Middle frontal gyrus (tissue), 1 donor: Measurements from ENCODE around the gene ZMYM1.
"Not testable (repeated sequence)": the region's sequence is repeated elsewhere in the genome, so short reads cannot be mapped to it uniquely, and the experiment has no call there.

Source experiments
- DNase-seq: peaks from one replicate; pipeline ENCODE4 v3.0.0-alpha.2; 2015; ENCODE audit warnings: low spot score; ENCODE audit errors: extremely low spot score

Gene ZMYM1

GRCh38 chr1:35073265-35073811, 5.8 kb upstream of the ZMYM1 start:
- no peak for DNase-seq

DNA sequence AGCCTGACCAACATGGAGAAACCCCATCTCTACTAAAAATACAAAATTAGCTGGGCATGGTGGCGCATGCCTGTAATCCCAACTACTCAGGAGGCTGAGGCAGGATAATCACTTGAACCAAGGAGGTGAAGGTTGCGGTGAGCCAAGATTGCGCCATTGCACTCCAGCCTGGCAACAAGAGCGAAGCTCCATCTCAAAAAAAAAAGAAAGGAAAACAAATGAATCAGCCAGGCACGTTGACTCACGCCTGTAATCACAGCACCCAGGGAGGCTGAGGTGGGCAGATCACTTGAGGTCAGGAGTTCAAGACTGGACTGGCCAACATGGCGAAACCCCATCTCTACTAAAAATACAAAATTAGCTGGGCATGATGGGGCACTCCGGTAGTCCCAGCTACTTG, 2.8 kb upstream of the ZMYM1 start:
- not testable (repeated sequence) for DNase-seq

DNA sequence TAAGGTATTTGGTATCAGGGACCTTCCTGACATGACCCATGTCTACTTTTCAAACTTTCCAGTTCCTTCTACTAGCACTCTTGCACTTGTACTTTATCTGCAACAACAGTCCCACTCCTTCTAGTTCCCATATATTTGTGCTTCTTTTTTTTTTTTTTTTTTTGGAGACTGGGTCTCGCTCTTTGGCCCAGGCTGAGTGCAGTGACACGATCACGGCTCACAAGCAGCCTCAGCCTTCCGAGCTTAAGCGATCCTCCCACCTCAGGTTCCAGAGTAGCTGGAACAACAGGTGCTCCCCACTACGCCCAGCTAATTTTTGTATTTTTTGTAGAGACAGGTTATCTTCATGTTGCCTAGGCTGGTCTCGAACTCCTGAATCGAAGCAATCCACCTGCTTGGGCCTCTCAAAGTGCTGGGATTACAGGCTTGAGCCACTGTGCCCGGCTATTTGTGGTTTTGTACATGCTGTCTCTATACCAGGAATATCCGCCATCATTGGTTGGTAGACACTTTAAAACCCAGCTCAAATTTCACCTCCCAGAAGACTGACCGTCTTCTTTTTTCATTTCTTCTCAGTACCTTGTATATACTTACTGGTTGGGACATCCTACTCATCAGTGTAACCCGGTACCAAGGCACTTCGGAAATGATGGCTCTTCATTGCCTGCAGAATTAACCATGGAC, 1.1 kb downstream of the ZMYM1 start:
- DNase-seq = no peak

DNA sequence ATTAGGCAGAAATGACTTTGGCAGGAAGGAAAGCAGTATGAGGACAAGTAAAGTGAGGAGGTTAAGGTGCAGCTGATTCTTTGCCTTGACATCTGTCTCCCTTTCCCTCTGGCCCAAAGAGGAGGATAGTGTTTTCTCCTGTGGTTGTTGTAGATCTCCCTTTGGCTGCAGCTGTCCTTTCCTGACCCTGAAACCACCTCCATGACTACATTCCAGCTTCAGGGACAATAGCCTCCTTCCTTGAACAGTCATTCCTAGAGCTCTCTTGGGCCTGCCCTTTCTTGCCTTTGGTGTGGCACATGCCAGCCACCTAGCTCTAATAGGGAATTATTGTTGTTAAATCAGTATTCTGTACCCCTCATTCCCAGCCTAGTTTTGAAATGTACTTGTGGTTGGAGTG, 6.2 kb downstream of the ZMYM1 start:
- DNase-seq = no peak

DNA sequence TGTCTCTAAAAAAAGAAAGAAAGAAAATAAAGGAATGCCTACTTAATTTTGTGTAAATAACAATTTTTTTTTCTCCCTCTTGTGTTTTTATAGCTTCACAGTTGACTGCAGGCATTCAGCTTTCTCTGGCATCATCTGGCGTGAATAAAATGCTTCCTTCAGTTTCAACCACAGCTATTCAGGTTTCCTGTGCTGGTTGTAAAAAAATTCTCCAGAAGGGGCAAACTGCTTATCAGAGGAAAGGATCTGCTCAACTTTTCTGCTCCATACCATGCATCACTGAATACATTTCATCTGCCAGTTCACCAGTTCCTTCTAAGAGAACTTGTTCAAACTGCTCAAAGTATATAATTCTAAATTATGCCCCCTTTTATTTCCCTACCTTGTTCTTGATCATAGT, 18.0 kb downstream of the ZMYM1 start:
- no peak for DNase-seq

DNA sequence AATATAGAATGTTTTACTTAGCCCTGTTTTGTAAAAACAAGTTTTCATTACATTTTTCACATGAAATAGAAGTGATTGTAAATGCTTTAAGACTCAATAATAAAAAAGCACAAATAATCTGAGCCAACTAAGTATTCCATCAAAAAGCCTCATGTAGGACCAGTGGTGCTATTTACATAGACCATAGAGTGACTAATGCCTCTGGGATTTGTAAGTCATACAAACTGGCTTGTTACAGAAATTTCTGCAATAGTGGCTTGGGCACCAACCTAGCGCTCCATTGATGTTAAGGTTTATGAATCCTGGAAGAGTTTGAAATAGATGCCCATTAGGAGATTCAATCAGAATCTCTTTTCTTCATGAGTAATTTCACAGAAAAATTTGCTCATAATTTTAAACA, 31.9 kb downstream of the ZMYM1 start:
- DNase-seq = no peak

- no peak for DNase-seq
These were observed 33.5 kb downstream of the ZMYM1 start for GRCh38 chr1:35112668-35113067.

DNA sequence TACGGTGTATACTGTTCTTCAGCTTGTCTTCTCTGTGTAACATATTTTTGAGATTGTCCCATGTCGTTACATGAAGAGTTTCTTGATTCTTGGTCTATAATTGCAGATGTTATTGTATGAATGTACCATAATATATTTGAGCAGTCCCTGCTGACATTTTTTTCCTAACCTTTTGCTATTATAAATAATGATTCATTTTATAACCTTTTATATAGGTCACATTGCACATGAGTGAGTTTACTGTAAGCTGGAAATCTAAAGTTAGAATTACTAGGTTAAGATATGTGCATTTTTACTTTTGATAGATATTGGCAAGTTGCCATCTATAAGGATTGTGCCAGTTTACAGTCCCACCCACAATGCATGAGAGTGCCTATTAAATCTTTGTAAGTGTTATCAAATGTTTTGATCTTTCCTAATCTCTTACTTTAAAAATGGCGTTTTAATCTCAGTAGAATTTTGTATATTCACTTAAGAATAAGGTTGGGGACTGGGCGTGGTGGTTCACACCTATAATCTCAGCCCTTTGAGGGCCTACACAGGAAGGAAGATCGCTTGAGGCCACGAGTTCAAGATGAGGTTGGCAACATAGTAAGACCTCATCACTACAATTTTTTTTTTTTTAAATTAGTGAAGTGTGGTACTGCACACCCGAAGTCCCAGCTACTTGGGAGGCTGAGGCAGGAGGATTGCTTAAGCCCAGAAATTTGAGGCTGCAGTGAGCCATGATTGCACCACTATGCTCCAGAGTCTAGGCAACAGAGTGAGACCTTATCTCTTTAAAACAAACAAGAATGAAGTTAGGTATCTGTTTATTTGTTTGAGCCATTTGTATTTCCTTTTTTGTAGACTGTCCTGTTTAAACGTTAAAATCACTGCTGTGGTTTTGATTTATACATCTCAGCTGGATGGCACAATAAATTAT, 36.5 kb downstream of the ZMYM1 start:
- DNase-seq = no peak

GRCh38 chr1:35120458-35121133, 41.4 kb downstream of the ZMYM1 start:
- no peak for DNase-seq

- no peak for DNase-seq
These were observed 43.1 kb downstream of the ZMYM1 start for GRCh38 chr1:35122311-35122710.

DNA sequence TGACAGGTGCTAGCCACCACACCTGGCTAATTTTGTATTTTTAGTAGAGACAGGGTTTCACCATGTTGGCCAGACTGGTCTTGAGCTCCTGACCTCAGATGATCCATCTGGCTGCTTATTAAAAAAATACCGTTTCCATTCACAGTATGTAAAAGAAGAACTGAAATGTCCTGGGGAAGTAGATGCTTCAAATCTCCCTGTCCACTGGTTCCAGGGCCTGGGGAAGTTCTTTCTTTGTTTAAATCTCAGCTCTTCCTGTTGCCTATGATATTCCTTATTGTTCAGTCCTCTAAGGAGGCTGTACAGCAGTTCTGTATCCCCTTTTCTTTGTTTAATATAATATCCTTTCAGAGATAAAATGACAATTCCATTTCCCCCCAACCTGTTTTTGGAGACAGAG, 47.4 kb downstream of the ZMYM1 start:
- no peak for DNase-seq

- DNase-seq = no peak
These were observed 49.9 kb downstream of the ZMYM1 start for GRCh38 chr1:35129080-35129479.

DNA sequence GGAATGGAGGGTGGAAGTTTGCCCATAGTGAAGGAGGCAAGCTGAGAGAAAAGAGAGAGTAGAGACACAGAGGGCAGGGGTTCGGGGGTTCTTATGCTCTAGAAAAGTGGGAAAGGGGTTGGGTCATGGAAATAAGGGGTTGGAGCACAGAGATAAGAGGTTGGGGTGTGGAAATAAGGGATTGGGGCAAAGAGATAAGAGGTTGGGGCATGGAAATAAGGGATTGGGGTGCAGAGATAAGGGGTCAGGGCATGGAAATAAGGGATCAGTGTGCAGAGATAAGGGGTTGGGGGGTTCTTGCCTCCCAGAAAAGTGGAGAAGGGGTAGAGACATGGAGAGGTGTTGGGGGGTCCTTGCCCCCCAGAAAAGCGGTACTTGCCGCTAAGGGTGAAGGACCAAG, 57.6 kb downstream of the ZMYM1 start:
- no peak for DNase-seq

DNA sequence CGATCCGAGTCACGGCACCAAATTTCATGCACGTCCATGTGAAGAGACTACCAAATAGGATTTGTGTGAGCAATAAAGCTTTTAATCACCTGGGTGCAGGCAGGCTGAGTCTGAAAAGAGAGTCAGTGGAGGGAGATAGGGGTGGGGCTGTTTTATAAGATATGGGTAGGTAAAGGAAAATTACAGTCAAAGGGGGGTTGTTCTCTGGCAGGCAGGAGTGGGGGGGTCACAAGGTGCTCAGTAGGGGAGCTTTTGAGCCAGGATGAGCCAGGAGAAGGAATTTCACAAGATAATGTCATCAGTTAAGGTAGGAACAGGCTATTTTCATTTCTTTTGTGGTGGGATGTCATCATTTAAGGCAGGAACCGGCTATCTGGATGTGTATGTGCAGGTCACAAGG, 58.4 kb downstream of the ZMYM1 start:
- DNase-seq = not testable (repeated sequence)

DNA sequence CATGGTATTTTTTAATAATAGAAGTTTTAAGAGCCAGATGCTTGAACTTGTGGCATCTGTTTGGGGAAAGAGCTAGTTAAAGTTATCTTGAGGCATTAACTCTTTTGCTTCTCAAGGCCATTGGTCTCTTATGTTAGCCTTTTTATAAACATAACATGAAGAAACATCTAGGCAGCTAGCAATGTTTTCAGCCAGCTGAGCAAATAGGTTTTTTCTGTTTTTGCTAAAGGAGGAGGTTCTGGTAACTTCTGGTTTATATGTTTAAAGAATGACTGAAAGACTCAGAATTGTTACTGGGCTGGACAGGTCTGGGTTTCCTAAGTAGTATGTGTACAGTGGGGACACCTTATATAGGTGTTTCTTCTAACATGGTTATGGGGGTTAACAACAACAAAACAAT, 63.1 kb downstream of the ZMYM1 start:
- DNase-seq = not testable (repeated sequence)

DNA sequence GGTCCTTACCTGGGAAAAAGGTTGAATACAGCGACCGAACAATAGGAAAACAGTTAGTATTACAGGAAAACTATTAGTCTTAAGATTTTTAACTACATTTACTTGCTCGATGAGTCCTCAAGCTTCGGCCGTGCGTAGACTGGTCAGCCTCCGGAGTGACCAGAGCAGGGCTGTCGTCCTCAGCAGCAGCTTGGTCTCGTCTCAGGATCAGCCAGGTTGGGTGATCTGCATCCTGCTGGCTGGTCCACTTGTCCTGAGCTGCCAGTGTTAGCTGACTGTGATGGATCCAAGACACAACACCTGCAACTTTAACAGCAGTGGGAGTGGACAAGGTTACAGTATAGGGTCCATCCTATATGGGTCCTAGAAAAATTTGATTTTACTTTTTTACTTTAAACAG, 63.5 kb downstream of the ZMYM1 start:
- not testable (repeated sequence) for DNase-seq

DNA sequence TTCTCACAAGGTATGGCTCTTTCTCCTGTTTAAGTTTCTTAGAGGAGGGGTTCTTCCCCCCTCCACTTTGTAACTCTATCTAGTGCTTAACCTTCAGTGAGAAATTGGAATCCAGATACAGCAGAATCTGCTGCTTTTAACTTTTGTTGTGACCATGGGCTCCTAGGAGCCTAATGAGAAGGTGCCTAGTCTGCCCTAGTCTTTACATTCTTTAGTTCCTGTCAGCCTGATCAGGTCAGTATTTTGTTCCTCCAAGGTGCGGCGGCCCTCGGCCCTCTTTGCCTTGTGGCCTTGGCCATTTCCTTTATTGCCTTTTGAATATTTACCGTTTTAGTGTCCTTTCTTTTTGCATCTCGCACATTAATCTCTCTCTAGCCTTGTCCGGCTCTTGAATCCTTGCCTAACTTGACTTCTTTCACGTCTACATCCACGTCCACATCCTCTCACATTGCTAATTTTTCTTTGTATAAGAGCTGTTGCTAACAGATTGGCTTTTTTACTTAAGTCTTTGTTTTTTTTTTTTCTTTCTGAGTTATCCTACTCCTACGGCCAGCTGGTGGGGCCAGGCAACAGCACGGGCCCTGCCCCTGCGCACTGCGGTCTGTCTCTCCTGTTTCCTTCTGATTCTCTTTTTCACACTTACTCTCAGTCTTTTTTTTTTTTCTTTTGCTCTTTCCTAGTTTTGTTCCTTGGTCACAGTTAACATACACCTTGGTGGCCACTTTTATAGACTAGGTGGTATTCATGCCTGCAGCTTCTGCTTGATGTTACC, 64.7 kb downstream of the ZMYM1 start:
- DNase-seq = no peak

GRCh38 chr1:35145892-35146549, 66.8 kb downstream of the ZMYM1 start:
- DNase-seq = not testable (repeated sequence)

GRCh38 chr1:35151220-35151619, 72.0 kb downstream of the ZMYM1 start:
- no peak for DNase-seq

DNA sequence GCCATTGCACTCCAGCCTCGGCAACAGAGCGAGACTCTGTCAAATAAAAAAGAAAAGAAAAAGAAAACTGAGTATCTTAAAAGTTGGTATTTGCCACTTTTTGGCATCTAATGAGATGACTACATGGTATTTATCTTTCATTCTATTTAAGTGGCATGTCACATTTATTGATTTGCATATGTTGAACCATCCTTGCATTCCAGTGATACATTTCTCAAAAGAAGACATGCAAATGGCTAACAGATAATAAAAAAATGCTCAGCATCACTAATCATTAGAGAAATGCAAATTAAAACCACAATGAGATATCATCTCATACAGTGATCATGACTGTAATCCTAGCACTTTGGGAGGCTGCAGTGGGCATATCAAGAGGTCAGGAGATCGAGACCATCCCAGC, 85.7 kb downstream of the ZMYM1 start:
- no peak for DNase-seq
